Ishikawa (cell line): ENCODE measurements around the gene WDR70.

Experiments
- CEBPB ChIP-seq: IDR thresholded peaks from 2 replicates; pipeline ENCODE4 v1.6.1; 2012
- CREB1 ChIP-seq: IDR thresholded peaks from 2 replicates; pipeline ENCODE4 v1.6.1; 2012; ENCODE audit warnings: low read depth
- EGR1 ChIP-seq: IDR thresholded peaks from 2 replicates; pipeline ENCODE4 v1.6.1; 2012
- EP300 ChIP-seq: IDR thresholded peaks from 2 replicates; pipeline ENCODE4 v1.6.1; 2012; ENCODE audit warnings: borderline replicate concordance
- FOXM1 ChIP-seq: IDR thresholded peaks from 2 replicates; pipeline ENCODE4 v1.6.1; 2012; ENCODE audit warnings: low read depth, borderline replicate concordance
- NFIC ChIP-seq: IDR thresholded peaks from 2 replicates; pipeline ENCODE4 v1.6.1; 2012
- RAD21 ChIP-seq: IDR thresholded peaks from 2 replicates; pipeline ENCODE4 v1.6.1; 2012; ENCODE audit warnings: low read depth
- REST ChIP-seq: IDR thresholded peaks from 2 replicates; pipeline ENCODE4 v1.6.1; 2012; ENCODE audit warnings: low read depth, mild to moderate bottlenecking
- TAF1 ChIP-seq: IDR thresholded peaks from 2 replicates; pipeline ENCODE4 v1.6.1; 2012; ENCODE audit warnings: low read depth, mild to moderate bottlenecking
- TCF12 ChIP-seq: IDR thresholded peaks from 2 replicates; pipeline ENCODE4 v1.6.1; 2012; ENCODE audit warnings: low read depth
- TEAD4 ChIP-seq: IDR thresholded peaks from 2 replicates; pipeline ENCODE4 v1.6.1; 2012
- USF1 ChIP-seq: IDR thresholded peaks from 2 replicates; pipeline ENCODE4 v1.6.1; 2012
- YY1 ChIP-seq: IDR thresholded peaks from 2 replicates; pipeline ENCODE4 v1.6.1; 2012; ENCODE audit warnings: low read depth
- ZBTB7A ChIP-seq: IDR thresholded peaks from 2 replicates; pipeline ENCODE4 v1.6.1; 2012; ENCODE audit warnings: low read depth
- TF ChIP-seq, protein P1 (sequence below): IDR thresholded peaks from 2 replicates; pipeline ENCODE4 v1.6.1; 2012

WDR70 gene

GRCh38 chr5:37619353-37619752 lies 240.2 kb downstream of the WDR70 start:
- no peak for TF ChIP-seq NFIC
- TF ChIP-seq, protein P1, sequence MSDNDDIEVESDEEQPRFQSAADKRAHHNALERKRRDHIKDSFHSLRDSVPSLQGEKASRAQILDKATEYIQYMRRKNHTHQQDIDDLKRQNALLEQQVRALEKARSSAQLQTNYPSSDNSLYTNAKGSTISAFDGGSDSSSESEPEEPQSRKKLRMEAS, result no peak

DNA sequence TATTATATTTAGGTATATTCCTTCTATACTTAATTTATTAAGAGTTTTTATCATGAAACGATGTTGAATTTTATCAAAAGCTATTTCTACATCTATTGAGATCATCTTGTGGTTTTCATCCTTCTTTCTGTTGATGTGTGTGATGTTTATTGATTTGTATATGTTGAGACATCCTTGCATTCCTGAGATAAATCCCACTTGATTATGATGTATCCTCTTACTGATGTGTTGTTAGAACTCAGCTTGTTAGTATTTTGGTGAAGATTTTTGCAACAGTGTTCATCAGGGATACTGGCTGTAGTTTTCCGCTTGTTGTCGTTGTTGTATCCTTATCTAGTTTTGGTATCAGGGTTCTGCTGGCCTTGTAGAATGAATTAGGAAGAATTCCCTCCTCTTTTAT lies 247.1 kb downstream of the WDR70 start:
- no peak for TF ChIP-seq EGR1
- TF ChIP-seq TCF12, result no peak
- no peak for TF ChIP-seq FOXM1
- no peak for TF ChIP-seq CREB1
- TF ChIP-seq EP300, result no peak
- TF ChIP-seq, protein P1, result no peak
- TF ChIP-seq NFIC, result no peak
- TF ChIP-seq YY1, result no peak
- no peak for TF ChIP-seq ZBTB7A

- TF ChIP-seq REST (no peak), FOXM1 (no peak), CREB1 (no peak), CEBPB (no peak), ZBTB7A (no peak), EGR1 (no peak), USF1 (no peak), EP300 (no peak), TCF12 (no peak), YY1 (no peak)
Measured at GRCh38 chr5:37628876-37629275, 249.8 kb downstream of the WDR70 start.

GRCh38 chr5:37631939-37632338 lies 252.8 kb downstream of the WDR70 start:
- no peak for TF ChIP-seq CREB1
- TF ChIP-seq, protein P1, result no peak
- no peak for TF ChIP-seq RAD21
- TF ChIP-seq ZBTB7A, result no peak
- TF ChIP-seq TEAD4, result no peak
- no peak for TF ChIP-seq TCF12
- TF ChIP-seq YY1, result no peak
- TF ChIP-seq CEBPB, result no peak
- no peak for TF ChIP-seq REST
- no peak for TF ChIP-seq EP300
- TF ChIP-seq FOXM1, result no peak
- no peak for TF ChIP-seq USF1
- no peak for TF ChIP-seq TAF1
- no peak for TF ChIP-seq EGR1
- no peak for TF ChIP-seq NFIC

GRCh38 chr5:37637165-37637845 lies 258.2 kb downstream of the WDR70 start:
- no peak for TF ChIP-seq EP300
- no peak for TF ChIP-seq NFIC
- TF ChIP-seq YY1, result no peak
- no peak for TF ChIP-seq USF1
- TF ChIP-seq EGR1, result no peak

DNA sequence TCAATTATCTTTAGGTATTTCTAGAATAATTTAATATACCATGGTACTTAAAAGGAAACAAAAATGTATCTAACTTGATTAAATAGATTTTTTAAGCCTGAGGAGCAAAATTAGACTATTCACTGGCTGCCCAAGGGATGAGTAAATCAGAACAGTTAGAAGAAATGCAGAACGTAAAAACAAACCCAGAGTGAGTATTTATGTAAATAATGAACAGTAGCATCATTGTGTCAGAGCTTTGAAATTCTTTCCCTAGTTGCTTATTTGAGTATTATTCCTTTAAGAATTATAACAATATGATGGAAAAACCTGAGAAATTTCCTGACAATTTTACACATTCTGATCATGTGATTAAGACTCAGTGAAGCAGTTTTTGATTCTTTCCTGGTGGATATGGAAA lies 259.8 kb downstream of the WDR70 start:
- TF ChIP-seq USF1, result no peak
- no peak for TF ChIP-seq ZBTB7A
- TF ChIP-seq YY1, result no peak
- TF ChIP-seq TEAD4, result no peak
- TF ChIP-seq CEBPB, result no peak
- TF ChIP-seq REST, result no peak
- TF ChIP-seq CREB1, result no peak
- TF ChIP-seq, protein P1, result no peak
- no peak for TF ChIP-seq TCF12
- TF ChIP-seq EGR1, result no peak
- no peak for TF ChIP-seq EP300
